Endometrial microvascular endothelial cells (primary cell): ENCODE results near the gene GPAM. TPM values are rescaled to one million over a fixed set of nuclear protein-coding genes. Genes with fewer than 3 reads are reported as not detected.
"Not testable (repeated sequence)": the region's sequence is repeated elsewhere in the genome, so short reads cannot be mapped to it uniquely, and the experiment has no call there.

ENCODE experiments used
- in situ Hi-C: cut with HindIII; loops from 2 replicates; pipeline ENCODE4 v1.10.0; 2017; ENCODE audit warnings: low sequenced_read_pairs, low pct_unique_long_range_greater_than_20kb; ENCODE audit errors: inconsistent ontology term
- total RNA-seq: library from RNA; depleted of rRNA; stranded (reverse); fragments of >200 nt; gene quantifications from one replicate; pipeline ENCODE4 v1.2.3, GENCODE V29; 2015; ENCODE audit errors: inconsistent ontology term

GPAM gene, protein sequence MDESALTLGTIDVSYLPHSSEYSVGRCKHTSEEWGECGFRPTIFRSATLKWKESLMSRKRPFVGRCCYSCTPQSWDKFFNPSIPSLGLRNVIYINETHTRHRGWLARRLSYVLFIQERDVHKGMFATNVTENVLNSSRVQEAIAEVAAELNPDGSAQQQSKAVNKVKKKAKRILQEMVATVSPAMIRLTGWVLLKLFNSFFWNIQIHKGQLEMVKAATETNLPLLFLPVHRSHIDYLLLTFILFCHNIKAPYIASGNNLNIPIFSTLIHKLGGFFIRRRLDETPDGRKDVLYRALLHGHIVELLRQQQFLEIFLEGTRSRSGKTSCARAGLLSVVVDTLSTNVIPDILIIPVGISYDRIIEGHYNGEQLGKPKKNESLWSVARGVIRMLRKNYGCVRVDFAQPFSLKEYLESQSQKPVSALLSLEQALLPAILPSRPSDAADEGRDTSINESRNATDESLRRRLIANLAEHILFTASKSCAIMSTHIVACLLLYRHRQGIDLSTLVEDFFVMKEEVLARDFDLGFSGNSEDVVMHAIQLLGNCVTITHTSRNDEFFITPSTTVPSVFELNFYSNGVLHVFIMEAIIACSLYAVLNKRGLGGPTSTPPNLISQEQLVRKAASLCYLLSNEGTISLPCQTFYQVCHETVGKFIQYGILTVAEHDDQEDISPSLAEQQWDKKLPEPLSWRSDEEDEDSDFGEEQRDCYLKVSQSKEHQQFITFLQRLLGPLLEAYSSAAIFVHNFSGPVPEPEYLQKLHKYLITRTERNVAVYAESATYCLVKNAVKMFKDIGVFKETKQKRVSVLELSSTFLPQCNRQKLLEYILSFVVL
- total RNA-seq = 7.4 TPM

GRCh38 chr10:112183329-112184051, at the start of gene GPAM:
Gene GPAM, minus strand, starts transcription at chr10:112183765. Its CDS starts 1,981 bp downstream, at chr10:112181784.
- in situ Hi-C loops = no loop called here

GRCh38 chr10:112232670-112233069, 49.1 kb upstream of the GPAM start:
- in situ Hi-C loops = no loop called here

DNA sequence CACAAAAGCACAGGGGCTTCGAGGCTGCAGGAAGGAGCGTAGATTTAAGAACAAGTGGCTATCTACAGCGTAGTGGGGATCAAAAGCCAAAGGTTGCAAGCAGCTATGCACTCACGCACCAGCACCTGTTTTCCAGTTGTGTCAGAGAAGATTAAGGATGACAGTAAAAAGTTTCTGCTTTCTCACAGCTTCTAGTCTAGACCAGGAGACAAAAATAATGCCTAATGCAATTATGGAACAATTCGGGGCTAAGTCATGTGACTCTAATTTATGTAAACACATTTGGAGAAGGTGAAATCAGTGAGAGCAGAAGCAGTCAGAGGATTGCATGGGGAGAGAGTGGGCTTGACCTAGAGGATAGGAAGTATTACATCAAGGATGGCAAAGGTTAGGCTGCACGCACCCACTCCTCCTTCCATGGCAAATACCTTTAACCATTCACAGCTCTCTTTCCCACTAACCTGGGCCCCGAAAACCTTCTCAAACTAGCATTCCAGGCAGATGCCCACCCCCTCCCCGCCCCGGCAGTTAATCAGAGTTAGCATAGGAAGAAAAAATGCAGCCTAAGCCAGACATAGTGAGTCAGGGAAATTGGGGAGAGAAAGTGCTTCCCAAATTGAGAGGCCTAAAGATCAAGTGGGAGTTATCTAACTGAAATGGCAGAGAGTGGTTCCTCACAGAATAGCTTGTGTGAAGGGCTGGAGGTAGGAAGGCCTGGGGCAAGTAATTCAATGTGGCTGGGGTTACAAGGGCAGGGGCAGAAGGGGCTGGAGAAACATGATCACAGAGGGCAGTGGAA, 48.2 kb upstream of the GPAM start:
- in situ Hi-C loops = no loop called here

DNA sequence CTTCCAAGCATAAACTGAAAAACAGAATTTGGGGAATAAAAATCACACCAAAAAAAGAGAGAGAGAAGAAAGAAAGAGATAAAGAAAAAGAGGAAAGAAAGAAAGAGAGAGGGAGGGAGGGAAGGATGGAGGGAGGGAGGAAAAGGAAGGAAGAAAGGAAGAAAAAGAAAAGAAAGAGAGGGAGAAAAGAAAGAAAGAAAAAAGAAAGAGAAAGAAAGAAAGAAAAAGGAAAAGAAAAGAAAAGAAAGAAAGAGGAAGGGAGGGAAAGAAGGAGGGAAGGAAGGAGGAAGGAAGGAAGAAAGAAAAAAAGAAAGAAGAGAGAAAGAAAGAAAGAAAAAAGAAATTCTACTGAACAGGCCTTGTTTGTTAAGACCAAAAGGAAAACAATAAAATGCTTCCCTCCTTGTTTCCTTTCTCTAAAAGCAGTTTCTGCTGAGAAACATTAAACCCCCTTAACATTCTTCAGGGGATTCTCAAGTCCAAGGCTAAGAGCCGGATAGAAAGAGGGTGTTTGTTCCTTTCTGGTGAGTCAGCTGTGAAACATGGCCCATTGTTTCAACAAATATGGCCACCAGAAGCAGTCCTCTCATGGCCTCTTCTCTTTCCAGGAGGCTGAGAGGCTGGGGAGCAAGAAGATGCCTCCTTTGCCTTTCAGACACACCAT, 46.9 kb upstream of the GPAM start:
- in situ Hi-C loops = no loop called here

DNA sequence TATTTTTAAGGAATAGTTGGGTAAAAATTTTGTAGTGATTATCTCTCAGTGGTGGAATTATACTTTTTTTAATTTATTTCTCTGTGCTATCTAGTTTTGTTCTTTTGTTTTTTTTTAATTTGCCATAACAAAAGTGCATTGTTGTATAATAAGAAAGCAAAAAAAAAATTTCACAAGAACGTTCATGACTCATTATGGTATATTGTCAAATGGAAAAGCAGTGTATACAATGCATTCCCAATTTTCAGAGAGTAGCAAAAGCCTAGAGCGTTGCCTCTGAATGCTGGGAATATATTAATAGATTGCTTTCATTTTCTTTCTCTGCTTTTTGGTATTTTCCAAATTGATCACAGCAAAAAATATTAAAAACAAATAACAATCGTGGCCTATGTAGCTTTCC, 46.3 kb upstream of the GPAM start:
- in situ Hi-C loops = no loop called here

DNA sequence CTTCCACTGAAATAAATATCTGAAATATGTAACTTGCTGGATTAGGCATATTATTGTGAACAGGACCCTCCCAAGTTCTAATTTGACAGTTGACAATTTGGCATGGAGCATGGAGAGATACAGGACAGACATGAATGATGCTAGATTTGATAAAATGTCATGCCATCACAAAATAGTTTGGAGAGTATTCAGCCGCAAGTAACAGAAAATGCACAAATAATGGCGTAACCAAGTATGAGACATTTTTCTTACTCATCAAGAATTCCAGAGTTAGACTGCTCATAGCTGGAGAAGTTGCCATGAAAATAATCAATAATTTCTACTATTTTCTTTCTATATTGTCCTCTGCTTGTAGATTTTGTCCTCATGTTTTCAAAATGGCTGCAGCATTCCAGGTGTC, 45.5 kb upstream of the GPAM start:
- in situ Hi-C loops = no loop called here

- in situ Hi-C loops = not testable (repeated sequence)
Measured at GRCh38 chr10:112228366-112229088, 45.0 kb upstream of the GPAM start.

DNA sequence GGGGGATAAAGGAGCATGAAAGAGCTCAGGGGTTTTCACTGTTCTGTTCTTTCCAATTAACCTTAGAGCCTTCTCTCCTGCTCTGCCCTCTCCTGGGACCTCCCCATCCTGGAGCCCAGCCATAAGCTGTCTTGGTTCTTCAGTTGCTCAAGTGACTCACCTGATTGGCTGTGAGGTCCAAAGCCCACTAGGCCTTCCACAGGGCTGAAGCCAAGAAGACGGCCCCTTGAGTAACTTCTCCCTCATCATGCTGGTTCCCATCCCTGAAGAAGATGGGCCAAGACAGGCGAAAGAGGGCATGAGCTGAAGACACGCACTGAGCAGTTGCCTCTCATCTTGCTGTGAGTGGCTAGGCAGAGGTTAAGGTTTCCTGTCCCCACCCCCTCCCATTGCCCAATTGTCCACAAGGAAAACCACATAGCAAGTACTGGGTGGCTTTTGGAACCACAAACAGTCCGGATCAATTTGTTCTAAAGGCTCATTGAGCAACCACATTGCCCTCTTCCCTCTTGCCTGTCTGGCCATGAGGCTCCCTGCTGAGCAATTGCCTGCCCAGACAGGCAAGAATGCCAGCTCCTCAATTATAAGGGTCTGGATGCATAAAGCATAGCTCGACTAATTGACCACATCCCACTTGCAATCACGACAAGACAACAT, 43.9 kb upstream of the GPAM start:
- in situ Hi-C loops = no loop called here

- in situ Hi-C loops = no loop called here
Measured at GRCh38 chr10:112226439-112227248, 43.1 kb upstream of the GPAM start.

DNA sequence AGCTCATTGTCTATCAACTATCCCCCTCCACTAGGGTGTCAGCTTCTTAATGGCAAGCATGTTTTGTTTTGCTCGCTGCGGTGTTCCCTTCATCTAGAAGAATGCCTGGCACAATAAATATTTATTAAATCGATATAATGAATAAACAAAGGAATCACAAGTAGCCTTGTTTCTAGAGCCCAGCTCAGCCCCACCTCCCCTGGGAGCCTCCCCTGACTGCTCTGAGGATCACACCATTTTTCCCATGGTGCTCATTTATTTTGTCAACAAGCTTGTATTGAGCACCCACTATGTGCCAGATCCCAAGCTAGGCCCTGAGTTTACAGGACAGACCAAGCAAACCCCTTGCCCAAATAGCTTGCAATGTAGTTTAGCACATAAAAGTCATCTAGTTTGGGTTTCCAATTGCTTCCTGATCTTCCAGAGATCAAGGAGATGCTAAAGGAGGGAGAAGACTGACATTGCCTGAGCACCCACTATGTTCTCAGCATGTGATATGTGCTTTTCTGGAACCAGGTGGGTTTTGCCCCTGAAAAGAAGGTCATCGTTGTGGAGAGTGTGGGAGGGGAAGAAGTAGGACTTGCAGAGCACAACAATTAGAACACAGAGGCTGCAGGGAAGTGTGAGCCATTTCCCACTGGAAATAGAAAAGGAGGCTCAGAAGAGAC, 42.3 kb upstream of the GPAM start:
- in situ Hi-C loops = no loop called here

- in situ Hi-C loops = no loop called here
Measured at GRCh38 chr10:112224933-112225529, 41.5 kb upstream of the GPAM start.

GRCh38 chr10:112223725-112224124, 40.2 kb upstream of the GPAM start:
- in situ Hi-C loops = no loop called here

GRCh38 chr10:112222799-112223198, 39.2 kb upstream of the GPAM start:
- in situ Hi-C loops = no loop called here

GRCh38 chr10:112221545-112221944, 38.0 kb upstream of the GPAM start:
- in situ Hi-C loops = no loop called here

GRCh38 chr10:112218960-112219359, 35.4 kb upstream of the GPAM start:
- in situ Hi-C loops = no loop called here

- in situ Hi-C loops = no loop called here
Measured at GRCh38 chr10:112218036-112218390, 34.4 kb upstream of the GPAM start.
